VCaP (cell line): ENCODE data around the gene SLCO2A1.
"Not testable (repeated sequence)": the region's sequence is repeated elsewhere in the genome, so short reads cannot be mapped to it uniquely, and the experiment has no call there.

ENCODE experiments used
- H3K27ac ChIP-seq: fragments of 450-650 bp; 2 replicates; pipeline ENCODE4 v1.5.1; 2017
- TF ChIP-seq, protein P1 (sequence below): fragments of 450-650 bp; conservative IDR thresholded peaks from 2 replicates; pipeline ENCODE4 v1.5.1; 2017; ENCODE audit warnings: mild to moderate bottlenecking, moderate library complexity

The SLCO2A1 gene

DNA sequence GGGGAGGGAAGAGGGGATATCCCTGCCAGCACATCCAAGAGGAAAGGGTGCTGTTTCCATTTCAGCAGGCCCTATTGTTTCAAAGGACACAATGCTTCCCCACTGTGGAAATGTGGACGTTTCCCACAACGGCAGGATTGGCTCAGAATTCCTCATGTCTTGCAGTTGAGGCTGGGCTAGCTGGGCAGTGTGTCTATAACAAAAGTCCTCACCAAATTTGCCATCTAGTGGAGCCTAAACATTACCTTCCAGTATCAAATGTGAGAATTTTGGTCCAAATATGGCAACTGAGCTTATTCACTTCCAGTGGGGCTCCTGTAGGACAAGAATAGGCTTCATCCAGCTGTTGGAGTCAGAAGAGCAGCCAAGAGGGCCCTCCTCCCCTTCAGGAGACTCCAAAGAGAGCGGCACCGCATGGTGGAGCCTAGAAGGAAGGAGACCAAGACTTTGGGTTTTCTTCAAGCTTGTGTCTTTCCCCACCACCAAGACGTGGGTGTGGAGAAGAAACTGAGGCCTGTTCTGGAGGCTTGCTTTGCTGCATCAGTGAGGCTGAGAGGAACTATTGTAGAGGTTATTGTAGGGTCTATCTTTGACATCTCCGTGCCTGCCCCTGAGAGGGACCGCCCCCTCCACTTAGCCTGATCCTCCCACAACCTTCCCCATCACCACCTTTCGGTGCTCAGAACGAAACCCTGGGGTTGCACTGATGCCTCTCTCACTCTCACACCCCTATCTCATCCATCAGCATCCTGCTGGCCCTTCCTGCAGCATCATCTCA lies 45.3 kb upstream of the SLCO2A1 start:
- no peak overlapping the region for H3K27ac ChIP-seq
- TF ChIP-seq, protein P1, sequence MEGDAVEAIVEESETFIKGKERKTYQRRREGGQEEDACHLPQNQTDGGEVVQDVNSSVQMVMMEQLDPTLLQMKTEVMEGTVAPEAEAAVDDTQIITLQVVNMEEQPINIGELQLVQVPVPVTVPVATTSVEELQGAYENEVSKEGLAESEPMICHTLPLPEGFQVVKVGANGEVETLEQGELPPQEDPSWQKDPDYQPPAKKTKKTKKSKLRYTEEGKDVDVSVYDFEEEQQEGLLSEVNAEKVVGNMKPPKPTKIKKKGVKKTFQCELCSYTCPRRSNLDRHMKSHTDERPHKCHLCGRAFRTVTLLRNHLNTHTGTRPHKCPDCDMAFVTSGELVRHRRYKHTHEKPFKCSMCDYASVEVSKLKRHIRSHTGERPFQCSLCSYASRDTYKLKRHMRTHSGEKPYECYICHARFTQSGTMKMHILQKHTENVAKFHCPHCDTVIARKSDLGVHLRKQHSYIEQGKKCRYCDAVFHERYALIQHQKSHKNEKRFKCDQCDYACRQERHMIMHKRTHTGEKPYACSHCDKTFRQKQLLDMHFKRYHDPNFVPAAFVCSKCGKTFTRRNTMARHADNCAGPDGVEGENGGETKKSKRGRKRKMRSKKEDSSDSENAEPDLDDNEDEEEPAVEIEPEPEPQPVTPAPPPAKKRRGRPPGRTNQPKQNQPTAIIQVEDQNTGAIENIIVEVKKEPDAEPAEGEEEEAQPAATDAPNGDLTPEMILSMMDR: no peak

DNA sequence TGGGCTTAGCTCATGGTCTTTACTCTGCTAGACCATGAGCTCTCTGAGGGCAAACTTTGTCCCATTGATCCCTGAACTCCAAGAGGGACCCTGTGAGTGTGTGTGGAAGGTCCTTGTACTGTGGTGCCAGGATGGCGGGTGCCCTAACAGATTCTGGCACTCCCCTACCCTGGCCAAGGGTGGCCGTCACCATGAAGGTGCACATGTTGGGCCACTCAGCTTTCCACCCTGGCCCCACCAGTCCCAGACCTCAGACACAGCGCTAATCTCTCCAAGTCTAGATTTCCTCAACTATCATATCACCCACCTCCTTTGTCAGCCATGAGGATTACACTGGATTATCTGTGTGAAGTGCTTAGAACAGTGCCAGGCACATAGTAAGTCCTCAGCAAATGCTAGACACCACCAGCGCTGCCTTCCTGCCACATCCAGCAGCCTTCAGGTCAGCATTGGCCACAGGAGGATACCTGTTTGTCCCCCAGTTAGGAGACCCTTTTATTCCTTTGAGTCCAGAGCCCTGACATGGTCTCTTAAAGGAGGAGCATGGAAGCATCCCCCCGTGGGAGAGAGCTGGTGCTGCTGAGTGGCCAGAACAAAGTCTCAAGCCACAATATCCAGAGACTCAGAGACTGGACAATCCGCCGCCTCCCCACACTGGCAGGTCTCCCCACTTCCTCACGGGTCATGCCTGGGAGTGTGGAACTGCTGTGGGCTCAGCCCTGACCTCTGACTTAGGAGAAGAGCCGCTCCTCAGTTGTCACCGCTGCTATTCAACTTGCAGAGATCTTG lies 44.5 kb upstream of the SLCO2A1 start:
- TF ChIP-seq, protein P1: no peak
- no peak overlapping the region for H3K27ac ChIP-seq

DNA sequence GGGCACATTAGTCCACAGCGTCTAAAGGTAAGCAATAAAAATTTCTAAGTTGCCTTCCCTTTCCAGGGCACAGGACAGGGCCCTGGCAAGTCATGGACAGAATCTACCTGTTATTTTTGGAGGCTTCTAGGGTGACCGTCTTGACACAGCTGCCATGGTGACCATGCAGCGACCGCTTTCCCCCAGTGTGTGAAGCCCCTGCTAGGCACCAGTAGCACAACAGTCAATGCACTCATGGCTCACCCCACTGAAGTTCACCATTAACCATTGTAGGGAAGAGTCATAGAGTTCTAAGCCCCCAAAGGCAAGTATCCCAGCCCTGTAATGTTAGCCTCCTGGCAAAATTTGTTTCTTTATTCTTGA lies 43.8 kb upstream of the SLCO2A1 start:
- TF ChIP-seq, protein P1: no peak
- H3K27ac ChIP-seq: no peak overlapping the region

DNA sequence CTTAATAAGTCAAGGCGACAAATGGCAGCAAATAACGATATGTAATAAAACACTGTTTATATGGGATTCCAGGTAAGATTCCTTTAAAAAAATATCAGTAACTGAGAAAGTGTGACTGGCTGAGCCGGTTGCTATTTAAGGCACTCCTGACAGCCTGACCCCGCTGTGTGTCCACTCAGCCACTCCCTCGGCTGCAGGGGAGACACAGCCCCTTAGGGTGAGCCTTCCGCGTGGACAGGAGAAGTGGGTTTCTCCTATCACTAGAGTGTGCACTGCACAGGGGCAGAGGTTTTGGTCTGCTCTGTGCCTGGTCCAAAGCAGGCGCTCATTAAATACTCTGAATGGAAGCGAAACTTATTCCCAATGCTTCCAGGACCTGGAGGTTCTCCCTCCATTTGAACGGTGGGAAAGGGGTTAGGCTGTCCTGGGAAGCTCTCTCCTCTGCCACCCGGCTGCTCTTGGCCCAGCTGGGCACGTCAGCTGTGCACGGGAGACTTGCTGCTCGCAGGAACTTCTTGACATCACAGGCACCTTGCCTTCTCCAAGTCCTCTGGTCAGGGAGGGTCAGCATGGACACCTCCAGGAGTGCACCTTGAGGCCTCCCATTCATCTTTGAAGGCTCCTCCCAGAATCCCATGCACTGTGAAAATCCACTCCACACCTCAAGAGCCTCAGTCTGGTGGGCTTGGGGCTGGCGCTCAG lies 43.3 kb upstream of the SLCO2A1 start:
- no peak overlapping the region for H3K27ac ChIP-seq
- TF ChIP-seq, protein P1: no peak

DNA sequence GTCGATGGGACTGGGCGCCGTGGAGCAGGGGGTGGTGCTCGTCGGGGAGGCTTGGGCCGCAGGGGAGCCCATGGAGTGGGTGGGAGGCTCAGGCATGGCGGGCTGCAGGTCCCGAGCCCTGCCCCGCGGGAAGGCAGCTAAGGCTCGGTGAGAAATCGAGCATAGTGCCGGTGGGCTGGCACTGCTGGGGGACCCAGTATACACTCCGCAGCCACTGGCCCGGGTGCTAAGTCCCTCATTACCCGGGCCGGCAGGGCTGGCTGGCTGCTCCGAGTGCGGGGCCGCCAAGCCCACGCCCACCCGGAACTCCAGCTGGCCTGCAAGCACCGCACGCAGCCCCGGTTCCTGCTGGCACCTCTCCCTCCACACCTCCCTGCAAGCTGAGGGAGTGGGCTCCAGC lies 40.6 kb upstream of the SLCO2A1 start:
- not testable (repeated sequence) for H3K27ac ChIP-seq

DNA sequence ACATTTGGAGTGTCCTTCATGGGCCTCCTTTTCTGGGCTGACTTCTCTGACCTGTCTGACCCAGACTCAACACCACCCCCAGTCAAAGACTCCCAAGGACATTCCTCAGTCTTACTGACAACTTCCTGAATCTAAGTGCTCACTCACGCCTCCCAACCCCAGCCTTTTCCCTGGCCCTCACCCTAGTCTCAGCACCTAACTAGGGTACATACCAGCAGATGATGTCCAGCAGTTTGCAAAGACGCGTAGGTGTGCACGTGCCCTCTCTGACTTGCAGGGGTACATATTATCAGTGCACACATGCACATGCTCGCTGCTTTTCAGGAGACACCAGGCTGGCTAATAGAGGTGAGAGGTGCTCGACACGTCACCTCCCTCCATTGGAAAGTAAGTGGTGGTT lies 38.7 kb upstream of the SLCO2A1 start:
- TF ChIP-seq, protein P1: no peak
- H3K27ac ChIP-seq: no peak overlapping the region

DNA sequence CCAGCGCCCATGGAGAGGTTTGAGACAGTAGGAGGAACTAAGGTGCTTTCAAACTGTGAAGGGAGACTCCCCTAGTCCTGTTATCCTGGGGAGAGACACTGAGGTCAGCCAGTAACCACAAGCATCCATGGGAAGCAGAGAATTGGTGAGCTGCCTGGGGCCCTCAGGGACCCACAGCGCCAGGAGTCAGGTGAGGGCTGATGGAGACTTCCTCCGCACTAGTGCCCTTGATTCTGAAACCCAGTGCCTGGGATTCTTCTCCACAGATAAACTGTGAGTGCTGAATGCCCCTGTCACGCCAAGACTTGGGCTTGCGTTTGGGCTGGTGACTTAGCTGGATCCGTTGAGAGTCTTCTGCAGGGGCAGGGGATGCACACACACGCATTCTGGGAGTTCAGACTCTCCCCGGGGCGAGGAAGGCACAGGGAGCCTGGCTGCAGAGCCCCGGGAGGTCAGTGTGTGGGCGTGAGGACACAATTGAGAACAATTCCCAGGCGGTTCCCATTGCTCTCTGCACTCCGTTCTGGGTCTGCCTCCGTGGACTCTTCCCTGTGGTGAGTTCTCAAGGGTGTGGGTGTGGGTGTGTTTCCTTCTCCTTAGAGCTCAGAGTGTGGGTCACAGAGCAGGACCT lies 37.9 kb upstream of the SLCO2A1 start:
- TF ChIP-seq, protein P1: no peak
- H3K27ac ChIP-seq: no peak overlapping the region
